PFSK-1 (cell line): ENCODE data around the gene KIAA1549.

Experiments
- POLR2AphosphoS5 ChIP-seq: IDR thresholded peaks from 2 replicates; pipeline ENCODE4 v1.6.1; 2012; ENCODE audit warnings: low read depth, mild to moderate bottlenecking, control low read depth, low read length, moderate library complexity
- SIN3A ChIP-seq: IDR thresholded peaks from 2 replicates; pipeline ENCODE4 v1.6.1; 2012; ENCODE audit warnings: mild to moderate bottlenecking, low read length, moderate library complexity, borderline replicate concordance; ENCODE audit not compliant: insufficient read depth
- TAF1 ChIP-seq: IDR thresholded peaks from 2 replicates; pipeline ENCODE4 v1.6.1; 2012; ENCODE audit warnings: low read length, control low read depth, borderline replicate concordance; ENCODE audit not compliant: insufficient read depth
- TF ChIP-seq, protein P1 (sequence below), 2 experiments: IDR thresholded peaks; 2 replicates each; pipeline versions ENCODE4 v1.6.1 to v1.8.0; 2011 to 2012; ENCODE audit warnings: low read depth in 2 of 2, low read length in 2 of 2, control low read depth in 1 of 2, inconsistent platforms in 1 of 2, mild to moderate bottlenecking in 1 of 2, moderate library complexity in 1 of 2; ENCODE audit not compliant: insufficient read depth in 1 of 2

DNA sequence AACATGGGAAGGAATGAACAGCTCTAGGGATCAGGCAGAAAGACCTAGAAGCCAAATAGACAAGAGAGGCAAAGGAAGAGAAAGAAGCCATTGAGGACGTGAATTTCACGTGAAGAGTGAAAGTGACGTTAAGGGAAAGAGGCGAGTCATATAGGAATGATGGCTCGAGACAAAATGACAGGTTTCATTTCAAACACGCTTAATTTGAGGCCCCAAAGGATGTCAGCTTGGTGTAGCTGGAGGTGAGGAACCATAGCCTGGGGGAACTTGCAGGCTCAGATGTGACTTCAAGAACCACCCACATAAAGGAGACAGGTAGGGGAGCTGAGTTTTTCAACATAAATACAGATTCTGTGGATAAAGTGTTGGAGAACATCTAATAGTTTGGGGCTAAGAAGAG is 98.9 kb downstream of the KIAA1549 start:
- TF ChIP-seq TAF1 = no peak
- no peak for TF ChIP-seq SIN3A
- TF ChIP-seq, protein P1, sequence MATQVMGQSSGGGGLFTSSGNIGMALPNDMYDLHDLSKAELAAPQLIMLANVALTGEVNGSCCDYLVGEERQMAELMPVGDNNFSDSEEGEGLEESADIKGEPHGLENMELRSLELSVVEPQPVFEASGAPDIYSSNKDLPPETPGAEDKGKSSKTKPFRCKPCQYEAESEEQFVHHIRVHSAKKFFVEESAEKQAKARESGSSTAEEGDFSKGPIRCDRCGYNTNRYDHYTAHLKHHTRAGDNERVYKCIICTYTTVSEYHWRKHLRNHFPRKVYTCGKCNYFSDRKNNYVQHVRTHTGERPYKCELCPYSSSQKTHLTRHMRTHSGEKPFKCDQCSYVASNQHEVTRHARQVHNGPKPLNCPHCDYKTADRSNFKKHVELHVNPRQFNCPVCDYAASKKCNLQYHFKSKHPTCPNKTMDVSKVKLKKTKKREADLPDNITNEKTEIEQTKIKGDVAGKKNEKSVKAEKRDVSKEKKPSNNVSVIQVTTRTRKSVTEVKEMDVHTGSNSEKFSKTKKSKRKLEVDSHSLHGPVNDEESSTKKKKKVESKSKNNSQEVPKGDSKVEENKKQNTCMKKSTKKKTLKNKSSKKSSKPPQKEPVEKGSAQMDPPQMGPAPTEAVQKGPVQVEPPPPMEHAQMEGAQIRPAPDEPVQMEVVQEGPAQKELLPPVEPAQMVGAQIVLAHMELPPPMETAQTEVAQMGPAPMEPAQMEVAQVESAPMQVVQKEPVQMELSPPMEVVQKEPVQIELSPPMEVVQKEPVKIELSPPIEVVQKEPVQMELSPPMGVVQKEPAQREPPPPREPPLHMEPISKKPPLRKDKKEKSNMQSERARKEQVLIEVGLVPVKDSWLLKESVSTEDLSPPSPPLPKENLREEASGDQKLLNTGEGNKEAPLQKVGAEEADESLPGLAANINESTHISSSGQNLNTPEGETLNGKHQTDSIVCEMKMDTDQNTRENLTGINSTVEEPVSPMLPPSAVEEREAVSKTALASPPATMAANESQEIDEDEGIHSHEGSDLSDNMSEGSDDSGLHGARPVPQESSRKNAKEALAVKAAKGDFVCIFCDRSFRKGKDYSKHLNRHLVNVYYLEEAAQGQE (IDR thresholded peaks at IDR 0.05; ENCODE audit: insufficient read depth in 1 of 2, low read depth in 2 of 2, low read length in 2 of 2) = no peak
- TF ChIP-seq POLR2AphosphoS5 = no peak
